ENCODE results near the gene CTNNA3.

The CTNNA3 gene

GRCh38 chr10:66752714-66753113 lies 943.3 kb downstream of the CTNNA3 start:
- DNase-seq (ENCODE audit: low read depth): peak; percentile 59

- DNase-seq (ENCODE audit: low read depth): no peak
Observed at GRCh38 chr10:66748217-66748616, 947.8 kb downstream of the CTNNA3 start.

GRCh38 chr10:66747451-66747850 lies 948.5 kb downstream of the CTNNA3 start:
- peak; percentile 98 for DNase-seq (ENCODE audit: low read depth)

- no peak for DNase-seq (ENCODE audit: low read depth)
Observed at GRCh38 chr10:66746711-66747110, 949.3 kb downstream of the CTNNA3 start.

GRCh38 chr10:66746246-66746645 lies 949.7 kb downstream of the CTNNA3 start:
- peak; percentile 54 for DNase-seq (ENCODE audit: low read depth)

- no peak for DNase-seq (ENCODE audit: low read depth)
Observed at GRCh38 chr10:66744915-66745314, 951.1 kb downstream of the CTNNA3 start.

- peak; percentile 30 for DNase-seq (ENCODE audit: low read depth)
Observed at GRCh38 chr10:66737241-66737640, 958.8 kb downstream of the CTNNA3 start.

GRCh38 chr10:66723608-66724400 lies 972.2 kb downstream of the CTNNA3 start:
- no peak for DNase-seq (ENCODE audit: low read depth)

GRCh38 chr10:66719483-66719882 lies 976.5 kb downstream of the CTNNA3 start:
- no peak for DNase-seq (ENCODE audit: low read depth)

GRCh38 chr10:66717231-66717981 lies 978.6 kb downstream of the CTNNA3 start:
- no peak for DNase-seq (ENCODE audit: low read depth)

- peak; percentile 74 for DNase-seq (ENCODE audit: low read depth)
Observed at GRCh38 chr10:66714741-66715140, 981.3 kb downstream of the CTNNA3 start.

GRCh38 chr10:66713387-66713786 lies 982.6 kb downstream of the CTNNA3 start:
- DNase-seq (ENCODE audit: low read depth): no peak

GRCh38 chr10:66698069-66698468 lies 997.9 kb downstream of the CTNNA3 start:
- DNase-seq (ENCODE audit: low read depth): no peak

- no peak for DNase-seq (ENCODE audit: low read depth)
Observed at GRCh38 chr10:66695046-66695445, 1000.9 kb downstream of the CTNNA3 start.

- DNase-seq (ENCODE audit: low read depth): no peak
Observed at GRCh38 chr10:66684581-66684980, 1011.4 kb downstream of the CTNNA3 start.

GRCh38 chr10:66680886-66681285 lies 1015.1 kb downstream of the CTNNA3 start:
- peak; percentile 88 for DNase-seq (ENCODE audit: low read depth)

- DNase-seq (ENCODE audit: low read depth): peak; percentile 81
Observed at GRCh38 chr10:66678521-66678920, 1017.5 kb downstream of the CTNNA3 start.

- no peak for DNase-seq (ENCODE audit: low read depth)
Observed at GRCh38 chr10:66673071-66673470, 1022.9 kb downstream of the CTNNA3 start.

- no peak for DNase-seq (ENCODE audit: low read depth)
Observed at GRCh38 chr10:66671562-66671961, 1024.4 kb downstream of the CTNNA3 start.

- DNase-seq (ENCODE audit: low read depth): no peak
Observed at GRCh38 chr10:66671064-66671463, 1024.9 kb downstream of the CTNNA3 start.

GRCh38 chr10:66656499-66656898 lies 1039.5 kb downstream of the CTNNA3 start:
- no peak for DNase-seq (ENCODE audit: low read depth)

GRCh38 chr10:66654861-66655260 lies 1041.1 kb downstream of the CTNNA3 start:
- DNase-seq (ENCODE audit: low read depth): peak; percentile 42

Data from iris pigment epithelial cell (primary cell).